Measurements from ENCODE around the gene GOSR2. TPM values are rescaled to one million over a fixed set of nuclear protein-coding genes. Genes with fewer than 3 reads are reported as not detected.

Gene GOSR2
- total RNA-seq, 2 experiments from 2014 or later = 32.8 to 38.1 TPM

Small RNAs within 50 kb of the gene (microRNA-seq; reads per million reads assigned to microRNA genes)
- not detected for gene MIR5089 (ENCODE audit: borderline microRNAs expressed, borderline replicate concordance)

Other genes with a start within 250 kb of the GOSR2 start
- not detected for gene WNT3, start 104.5 kb upstream of the GOSR2 start, total RNA-seq
- not detected for gene WNT9B, start 71.6 kb upstream of the GOSR2 start, total RNA-seq
- not detected for gene RPRML, start 56.1 kb downstream of the GOSR2 start, total RNA-seq

Measured in activated naive CD4-positive, alpha-beta T cell treated with anti-CD3 and anti-CD28 coated beads for 36 hours (primary cell).